Omental fat pad (tissue), 4 donors: ENCODE measurements around the gene GPER1. TPM values are rescaled to one million over a fixed set of nuclear protein-coding genes. Genes with fewer than 3 reads are reported as not detected.

Source experiments
- ATAC-seq: fragments of 150-250 bp; one replicate; pipeline ENCODE4 v1.9.1; 2016; ENCODE audit warnings: mild to moderate bottlenecking, moderate library complexity; ENCODE audit not compliant: low FRiP score
- DNase-seq: peaks from one replicate; pipeline ENCODE4 v3.0.0-alpha.2; 2019; ENCODE audit warnings: low spot score
- total RNA-seq, 4 donors: library from RNA; depleted of rRNA; stranded (reverse); fragments of >200 nt; gene quantifications; one replicate each; pipeline ENCODE4 v1.1.0, GENCODE V29; 2016
- TF ChIP-seq, protein P1 (sequence below), 3 donors: fragments of 450-650 bp; IDR thresholded peaks; one replicate each; pipeline ENCODE4 v1.5.1; 2016 to 2017; ENCODE audit warnings: antibody characterized with exemption in 3 of 3, mild to moderate bottlenecking in 3 of 3, moderate library complexity in 2 of 3

GPER1 gene
- total RNA-seq, 4 donors from 2014 or later: 3.2 to 18.9 (median 4.1) TPM

DNA sequence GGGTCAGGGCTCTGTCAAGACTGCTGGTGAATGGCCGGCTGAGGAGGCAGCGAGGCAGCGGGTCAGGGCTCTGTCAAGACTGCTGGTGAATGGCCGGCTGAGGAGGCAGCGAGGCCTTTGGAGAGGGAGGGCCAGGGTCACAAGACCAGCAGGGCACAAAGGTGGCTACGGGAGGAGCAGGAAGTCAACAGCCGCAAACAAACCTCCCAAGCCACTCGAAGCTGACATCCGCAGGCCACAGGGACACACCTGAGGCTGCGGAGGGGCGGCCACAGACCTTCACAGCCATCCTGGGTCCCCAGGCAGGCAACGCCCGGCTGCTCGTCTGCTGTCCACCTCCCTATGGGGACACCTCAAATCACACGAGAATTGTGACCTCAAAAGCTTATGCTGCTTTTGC lies 8.9 kb upstream of the GPER1 start:
- ATAC-seq (no peak), DNase-seq (no peak)

DNA sequence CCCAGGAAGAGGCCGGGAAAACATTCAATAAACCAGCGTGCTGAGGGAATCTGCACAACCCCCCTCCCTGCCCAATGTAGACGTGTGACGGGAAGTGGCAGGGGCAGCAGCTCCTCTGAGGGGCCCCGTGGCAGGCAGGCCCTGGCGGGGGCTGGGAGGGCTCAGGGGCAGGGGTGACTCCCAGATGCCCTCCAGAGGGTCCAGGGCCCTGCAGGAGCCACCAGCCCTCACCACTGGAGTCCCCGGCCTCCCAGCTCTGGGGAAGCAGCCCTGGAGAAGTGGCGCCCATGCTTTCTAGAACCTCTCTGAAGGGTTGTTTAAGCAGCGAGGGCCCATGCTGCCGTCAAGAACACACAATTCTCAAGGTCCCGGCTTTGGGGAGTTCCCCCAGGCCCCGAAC lies 8.4 kb upstream of the GPER1 start:
- DNase-seq (no peak), ATAC-seq (no peak)
- TF ChIP-seq, protein P1, sequence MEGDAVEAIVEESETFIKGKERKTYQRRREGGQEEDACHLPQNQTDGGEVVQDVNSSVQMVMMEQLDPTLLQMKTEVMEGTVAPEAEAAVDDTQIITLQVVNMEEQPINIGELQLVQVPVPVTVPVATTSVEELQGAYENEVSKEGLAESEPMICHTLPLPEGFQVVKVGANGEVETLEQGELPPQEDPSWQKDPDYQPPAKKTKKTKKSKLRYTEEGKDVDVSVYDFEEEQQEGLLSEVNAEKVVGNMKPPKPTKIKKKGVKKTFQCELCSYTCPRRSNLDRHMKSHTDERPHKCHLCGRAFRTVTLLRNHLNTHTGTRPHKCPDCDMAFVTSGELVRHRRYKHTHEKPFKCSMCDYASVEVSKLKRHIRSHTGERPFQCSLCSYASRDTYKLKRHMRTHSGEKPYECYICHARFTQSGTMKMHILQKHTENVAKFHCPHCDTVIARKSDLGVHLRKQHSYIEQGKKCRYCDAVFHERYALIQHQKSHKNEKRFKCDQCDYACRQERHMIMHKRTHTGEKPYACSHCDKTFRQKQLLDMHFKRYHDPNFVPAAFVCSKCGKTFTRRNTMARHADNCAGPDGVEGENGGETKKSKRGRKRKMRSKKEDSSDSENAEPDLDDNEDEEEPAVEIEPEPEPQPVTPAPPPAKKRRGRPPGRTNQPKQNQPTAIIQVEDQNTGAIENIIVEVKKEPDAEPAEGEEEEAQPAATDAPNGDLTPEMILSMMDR (IDR thresholded peaks at IDR 0.05): no peak

More for the DNA sequence above, 8.9 kb upstream of the GPER1 start:
- TF ChIP-seq, protein P1 (IDR thresholded peaks at IDR 0.05): no peak

DNA sequence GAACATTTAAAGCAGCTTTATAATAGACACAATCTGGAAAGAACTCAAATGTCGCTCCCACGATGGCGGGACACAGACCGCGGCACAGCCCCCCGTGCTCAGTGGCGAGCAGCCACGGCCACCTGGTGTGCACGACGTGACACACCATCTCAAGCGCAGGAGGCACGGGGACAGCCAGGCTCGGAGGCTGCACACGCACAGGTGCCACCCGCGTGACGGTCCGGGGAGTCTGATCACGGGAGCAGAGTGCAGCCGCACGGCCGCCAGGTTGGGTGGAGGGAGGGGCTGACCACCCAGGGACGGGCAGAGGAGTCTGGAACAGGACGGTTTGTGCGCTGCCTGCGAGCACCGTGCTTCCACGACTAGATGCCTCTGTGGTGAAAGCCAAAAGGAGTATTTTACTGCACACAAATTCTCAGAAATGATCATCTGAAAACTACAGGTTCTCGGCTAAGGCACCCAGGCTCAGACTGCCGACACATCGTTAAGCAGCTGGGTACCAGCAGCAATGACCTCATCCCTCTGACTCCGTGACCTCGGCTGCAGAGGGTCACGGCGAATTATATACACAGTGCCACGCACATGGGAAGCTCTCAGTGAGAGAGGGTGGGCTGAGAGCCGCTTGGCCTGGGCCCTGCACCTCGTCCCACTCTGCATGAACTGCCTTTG lies 7.5 kb upstream of the GPER1 start:
- DNase-seq (no peak), ATAC-seq (no peak)
- TF ChIP-seq, protein P1 (IDR thresholded peaks at IDR 0.05): no peak

DNA sequence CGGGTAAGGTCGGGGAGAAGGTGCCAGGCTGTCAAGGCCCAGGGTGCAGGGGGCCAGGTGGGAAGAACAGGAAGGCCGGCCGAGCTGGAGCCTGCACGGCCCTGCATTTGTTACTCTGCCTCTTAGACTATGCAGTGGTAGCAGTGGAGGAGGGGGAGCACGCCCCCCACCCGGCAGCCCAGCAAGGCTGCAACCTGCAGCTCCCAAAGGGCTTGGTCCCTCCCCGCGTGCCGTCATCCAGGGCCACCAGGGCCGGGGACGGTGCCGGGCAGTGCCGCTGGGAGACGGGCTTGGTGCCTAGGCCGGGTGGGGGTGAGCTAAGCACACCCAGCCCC lies 7.0 kb upstream of the GPER1 start:
- ATAC-seq (no peak), DNase-seq (no peak)
- TF ChIP-seq, protein P1 (IDR thresholded peaks at IDR 0.05): no peak

DNA sequence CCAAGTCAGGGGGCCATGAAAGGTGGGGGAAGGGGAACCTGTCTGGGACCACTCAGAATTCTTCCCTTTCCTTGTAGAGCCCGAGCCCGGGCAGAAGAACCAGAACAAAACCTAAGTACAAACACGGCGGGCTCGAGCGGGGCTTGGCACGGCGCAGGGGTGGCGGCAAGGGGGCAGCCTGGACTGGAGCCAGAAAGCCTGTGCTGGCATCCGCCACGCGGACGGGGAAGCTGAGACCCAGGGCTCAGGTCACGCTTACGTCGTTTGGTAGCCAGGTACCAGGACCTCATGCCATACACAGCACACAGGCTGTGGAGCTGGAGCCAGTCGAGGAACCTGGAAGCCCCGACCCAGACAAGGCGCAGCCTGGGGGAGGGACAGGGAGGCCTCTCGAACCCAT lies 6.6 kb upstream of the GPER1 start:
- no peak for DNase-seq
- TF ChIP-seq, protein P1 (IDR thresholded peaks at IDR 0.05): no peak
- no peak for ATAC-seq

DNA sequence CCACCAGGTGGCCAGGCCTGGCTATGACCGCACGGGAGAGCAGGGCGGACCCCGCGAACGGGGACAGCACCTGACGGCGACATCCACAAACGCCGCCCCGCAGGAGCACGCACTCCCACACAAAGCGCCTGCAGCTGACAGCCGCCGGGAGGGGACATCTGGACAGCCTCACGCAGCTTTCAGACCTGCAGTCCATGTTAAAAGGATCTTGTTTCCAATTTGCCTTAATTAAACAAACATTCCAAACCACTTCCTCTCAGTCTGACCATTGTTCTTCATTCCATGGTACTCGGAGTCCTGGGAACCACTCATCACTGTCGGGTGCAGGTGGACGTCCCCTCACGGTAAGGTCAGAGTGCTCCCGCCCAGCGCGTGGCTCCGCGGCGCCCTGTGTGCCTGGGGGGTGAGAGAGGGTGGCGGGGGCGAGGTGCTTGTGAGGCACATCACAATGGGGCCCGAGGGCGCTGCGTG lies 5.9 kb upstream of the GPER1 start:
- TF ChIP-seq, protein P1 (IDR thresholded peaks at IDR 0.05): no peak
- DNase-seq: no peak
- no peak for ATAC-seq
